T-helper 2 cell (primary cell): Measurements from ENCODE around the gene FAM124B.
"Not testable (repeated sequence)": the region's sequence is repeated elsewhere in the genome, so short reads cannot be mapped to it uniquely, and the experiment has no call there.

Source experiments
- DNase-seq, 5 experiments: peaks; one replicate each; pipeline versions ENCODE4 v3.0.0 to v3.0.0-alpha.2; 2012 to 2022

Gene FAM124B

GRCh38 chr2:224412141-224413015 is 10.5 kb upstream of the FAM124B start:
- peak in 1 of 5 experiments; percentile 27 for DNase-seq

- no peak for DNase-seq
These were observed 9.1 kb upstream of the FAM124B start for GRCh38 chr2:224410946-224411561.

GRCh38 chr2:224408676-224409075 is 6.8 kb upstream of the FAM124B start:
- DNase-seq, result no peak

DNA sequence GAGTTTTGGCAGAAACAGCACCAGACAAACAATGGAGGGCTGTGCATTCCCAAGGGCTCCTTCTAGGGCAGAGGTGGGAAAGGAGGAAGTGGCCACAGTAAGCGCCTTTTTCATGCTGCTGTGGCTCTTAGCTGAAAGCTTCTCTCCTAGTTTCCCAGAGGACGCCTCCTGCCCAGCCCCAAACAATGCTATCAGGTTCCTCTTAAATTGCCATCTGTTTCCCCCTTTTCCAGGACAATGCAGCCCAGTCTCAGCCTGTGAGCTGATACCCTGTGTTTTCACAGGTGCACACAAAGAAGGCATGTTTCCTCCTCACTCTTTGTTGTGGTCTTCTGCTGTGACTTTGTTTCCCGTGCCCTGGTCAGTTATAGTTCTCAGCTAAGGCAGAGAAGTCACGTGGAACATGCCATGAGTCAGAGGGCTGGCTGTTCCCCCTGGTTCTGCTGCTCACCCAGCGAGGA is 5.4 kb upstream of the FAM124B start:
- no peak for DNase-seq

DNA sequence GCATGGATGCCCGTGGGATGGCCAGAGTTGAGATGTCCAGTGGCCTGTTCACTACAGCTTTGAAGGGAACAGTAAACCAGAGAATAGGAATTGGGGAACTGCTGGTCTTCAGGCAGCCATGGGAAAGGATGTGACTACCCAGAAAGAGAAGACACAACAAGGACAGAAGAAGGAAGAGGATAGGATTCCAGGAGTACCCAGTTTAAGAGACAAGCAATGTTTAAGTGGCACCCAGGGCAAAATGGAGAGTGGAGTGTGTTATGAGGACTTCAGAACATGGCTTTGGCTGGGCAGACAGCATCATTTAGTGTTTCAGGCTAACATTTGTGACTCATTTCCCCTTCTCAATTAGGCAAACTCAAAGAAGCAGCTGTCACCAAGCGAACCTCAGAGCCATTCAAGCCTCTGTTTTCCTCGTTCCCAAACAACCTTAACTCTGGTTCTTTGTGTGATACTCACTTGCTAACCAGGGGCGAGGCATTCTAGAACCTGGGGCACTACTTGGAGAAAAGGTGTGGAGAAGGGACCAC is 4.0 kb upstream of the FAM124B start:
- no peak for DNase-seq

DNA sequence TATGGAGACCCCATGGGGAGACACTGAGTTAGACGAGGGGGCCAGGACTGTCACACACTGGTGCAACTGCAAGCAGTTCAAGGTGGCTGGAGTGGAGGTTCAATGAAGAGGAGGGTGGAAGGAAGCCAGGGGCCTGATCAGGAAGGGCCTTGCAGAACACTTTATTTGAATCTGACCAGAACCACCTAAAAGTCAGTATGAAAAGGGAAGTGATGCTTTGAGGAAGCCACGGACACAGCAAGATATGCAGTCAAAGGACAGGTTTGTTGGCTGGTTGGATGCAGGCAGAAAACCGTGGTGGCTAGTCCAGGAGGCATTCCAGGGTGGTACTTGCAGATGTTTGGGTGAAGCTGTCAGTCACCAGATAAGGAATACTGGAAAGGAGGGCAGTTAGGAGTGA is 3.5 kb upstream of the FAM124B start:
- no peak for DNase-seq

GRCh38 chr2:224404796-224405195 is 2.9 kb upstream of the FAM124B start:
- no peak for DNase-seq

- no peak for DNase-seq
These were observed 1.8 kb upstream of the FAM124B start for GRCh38 chr2:224403657-224404056.

DNA sequence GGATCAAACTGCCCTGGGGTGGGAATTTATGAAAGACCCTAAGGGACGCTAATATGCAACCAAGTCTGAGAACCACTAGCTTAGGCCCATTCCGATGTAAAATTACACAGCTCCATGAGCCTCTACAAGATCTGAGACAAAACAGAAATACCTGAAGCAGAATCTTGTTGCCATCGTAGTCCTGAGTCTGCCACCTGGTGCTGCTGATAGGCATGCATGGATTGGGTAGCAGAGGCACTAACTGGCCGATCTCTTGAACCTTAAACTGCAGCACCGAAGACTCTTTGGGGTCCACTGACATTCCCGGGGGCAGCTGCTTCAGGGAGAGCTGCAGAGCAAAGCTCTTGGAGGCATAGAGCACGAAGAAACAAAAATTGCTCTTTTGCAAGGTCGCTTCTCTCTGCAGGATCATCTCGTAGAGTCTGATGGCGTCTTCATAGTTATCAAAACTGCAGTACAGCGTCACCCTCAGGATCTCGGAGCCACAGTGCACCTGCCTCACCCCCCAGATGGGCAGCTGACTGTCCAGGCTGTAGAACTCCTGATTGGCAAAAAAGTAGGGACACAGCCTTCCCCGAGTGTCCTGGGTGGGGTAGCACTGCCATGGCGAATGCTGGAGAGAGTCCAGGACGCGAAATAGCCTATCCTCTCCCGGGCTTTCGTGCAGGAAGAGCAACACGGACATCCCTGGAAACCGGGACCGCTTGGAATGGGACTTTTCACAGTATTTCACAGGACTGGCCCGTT is 848 bp downstream of the FAM124B start:
- DNase-seq, result peak in 1 of 5 experiments; percentile 26

DNA sequence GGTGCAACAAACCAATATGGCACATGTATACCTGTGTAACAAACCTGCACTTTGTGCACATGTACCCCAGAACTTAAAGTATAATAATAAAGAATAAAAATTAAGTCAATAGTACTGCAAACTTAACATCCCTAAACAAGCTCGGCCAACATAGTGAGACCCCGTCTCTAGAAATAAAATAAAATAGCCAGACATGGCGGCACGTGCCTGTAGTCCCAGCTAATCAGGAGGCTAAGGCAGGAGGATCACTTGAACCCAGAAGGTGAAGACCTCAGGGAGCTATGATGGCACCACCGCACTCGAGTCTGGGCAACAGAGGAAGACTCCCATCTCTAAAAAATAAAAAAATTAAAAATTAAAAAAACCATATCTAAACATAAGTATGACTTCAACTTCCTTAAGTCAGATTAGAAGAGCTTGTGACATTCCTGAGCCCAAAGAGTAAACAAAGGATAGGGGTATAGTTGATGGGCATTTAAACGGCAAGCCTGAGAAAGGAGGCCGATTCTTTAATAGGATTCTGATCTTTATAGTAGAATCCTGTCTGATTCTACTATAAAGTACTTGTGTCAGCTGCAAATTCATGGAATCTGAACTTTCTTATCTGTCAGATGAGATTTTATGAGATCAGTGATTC is 1.6 kb downstream of the FAM124B start:
- DNase-seq, result no peak

GRCh38 chr2:224398289-224398688 is 3.6 kb downstream of the FAM124B start:
- DNase-seq, result no peak

DNA sequence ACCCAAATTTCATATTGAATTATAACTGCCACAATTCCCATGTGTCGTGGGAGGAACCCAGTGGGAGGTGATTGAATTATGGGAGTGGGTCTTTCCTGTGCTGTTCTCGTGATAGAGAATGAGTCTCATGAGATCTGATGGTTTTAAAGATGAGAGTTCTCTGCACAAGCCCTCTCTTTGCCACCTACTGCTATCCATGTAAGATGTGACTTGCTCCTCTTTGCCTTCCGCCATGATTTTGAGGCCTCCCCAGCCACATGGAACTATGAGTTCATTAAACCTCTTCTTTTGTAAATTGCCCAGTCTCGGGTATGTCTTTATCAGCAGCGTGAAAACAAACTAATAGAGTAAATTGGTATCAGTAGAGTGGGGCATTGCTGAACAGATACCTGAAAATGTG is 4.8 kb downstream of the FAM124B start:
- not testable (repeated sequence) for DNase-seq

DNA sequence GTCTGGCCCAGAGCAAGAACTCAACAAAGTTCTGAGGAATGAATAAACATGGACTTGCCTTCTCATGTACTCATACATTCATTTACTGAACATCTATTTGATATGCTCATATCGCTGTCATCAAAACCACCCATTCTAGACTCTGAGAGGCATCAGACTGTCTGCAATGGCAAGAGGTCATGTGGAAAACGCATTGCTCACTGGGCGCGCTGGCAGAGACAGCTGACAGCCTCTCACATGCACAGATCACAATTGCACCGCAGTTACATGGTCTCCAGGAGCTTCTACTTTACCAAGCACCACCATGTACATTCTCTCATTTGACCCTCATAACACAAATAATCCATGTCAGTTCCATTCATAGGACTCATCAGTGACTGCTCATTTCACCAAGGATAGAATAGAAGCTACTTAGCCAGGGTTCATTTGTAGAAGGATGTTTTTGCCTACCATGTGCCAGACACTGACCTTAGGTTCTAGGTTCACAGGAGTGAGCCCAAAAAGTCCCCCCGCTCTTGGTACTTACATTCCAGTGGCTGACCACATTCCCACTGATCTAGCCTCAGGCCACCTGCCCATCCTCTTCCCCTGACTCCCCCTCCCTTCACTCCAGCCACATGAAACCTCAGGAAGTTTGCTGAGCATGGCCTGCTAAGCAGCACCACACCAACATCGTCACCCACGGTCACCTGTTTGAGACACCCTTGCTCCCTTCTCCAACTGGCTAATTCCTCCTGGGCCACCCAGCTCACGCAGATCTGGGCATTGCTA is 6.1 kb downstream of the FAM124B start:
- DNase-seq, result no peak

DNA sequence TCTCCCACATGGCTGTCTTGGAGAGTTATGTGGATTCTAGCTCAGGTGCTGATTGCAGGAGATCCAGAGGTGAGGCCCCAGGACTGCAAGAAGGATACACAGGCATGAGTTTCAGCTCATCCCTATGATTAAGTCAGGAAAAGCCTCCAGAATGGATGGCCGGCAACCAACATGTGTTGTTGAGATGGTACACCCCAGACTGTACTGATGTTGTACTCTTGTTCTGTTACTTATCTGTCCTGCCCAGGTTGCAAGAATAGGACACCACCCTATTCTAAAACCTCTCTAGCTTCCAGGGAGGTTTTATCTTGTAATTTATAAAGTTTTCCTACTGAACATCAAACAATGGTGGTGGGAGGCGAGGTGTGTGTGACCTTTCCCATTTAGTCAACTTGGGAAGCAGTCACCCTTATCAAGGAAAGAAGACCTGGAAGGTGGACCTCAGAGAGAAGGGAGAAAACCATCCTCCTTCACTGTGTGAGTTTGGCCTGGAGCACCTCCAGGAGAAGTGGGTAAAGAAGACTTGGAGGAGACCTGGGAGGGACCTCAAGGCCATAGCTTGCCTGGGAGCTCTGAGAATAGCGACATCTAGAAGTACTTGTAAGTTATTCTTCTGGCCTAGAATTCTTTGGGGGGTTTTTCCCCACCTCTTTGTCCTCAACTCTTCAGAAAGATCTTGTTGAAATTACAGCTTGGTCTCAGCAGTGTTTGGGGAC is 8.6 kb downstream of the FAM124B start:
- DNase-seq, result no peak

DNA sequence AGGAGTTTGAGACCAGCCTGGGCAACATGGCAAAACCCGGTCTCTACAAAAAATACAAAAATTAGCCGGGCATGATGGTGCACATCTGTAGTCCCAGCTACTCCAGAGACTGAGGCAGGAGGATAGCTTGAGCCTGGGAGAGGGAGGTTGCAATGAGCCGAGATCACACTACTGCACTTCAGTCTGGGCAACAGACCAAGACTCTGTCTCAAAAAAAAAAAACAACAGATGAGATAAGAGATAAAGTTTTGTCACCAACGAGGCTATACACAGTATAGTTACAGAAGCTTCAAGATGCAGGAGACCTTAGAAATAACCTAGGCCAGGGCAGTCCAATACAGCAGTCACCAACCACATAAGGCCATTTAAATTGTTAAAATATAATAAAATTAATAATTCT is 9.4 kb downstream of the FAM124B start:
- no peak for DNase-seq

DNA sequence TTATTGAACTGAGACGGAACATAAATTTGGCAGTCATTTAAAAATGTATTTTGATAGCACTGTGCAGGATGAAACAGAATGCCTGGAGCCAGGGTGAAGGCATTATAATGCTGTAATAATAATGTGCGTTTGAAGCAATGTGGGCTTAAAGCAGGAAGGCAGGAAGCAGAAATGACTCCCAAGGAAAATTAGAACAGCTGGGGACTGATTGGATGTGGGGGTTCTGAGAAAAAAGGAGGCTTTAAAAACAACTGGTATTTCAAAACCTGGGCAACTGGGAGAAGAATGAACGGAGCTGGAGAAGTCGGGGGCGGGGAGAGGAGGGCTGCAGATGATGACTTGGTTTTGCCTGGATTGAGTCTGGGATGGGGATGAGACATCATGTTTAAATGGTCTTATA is 12.6 kb downstream of the FAM124B start:
- DNase-seq, result no peak

DNA sequence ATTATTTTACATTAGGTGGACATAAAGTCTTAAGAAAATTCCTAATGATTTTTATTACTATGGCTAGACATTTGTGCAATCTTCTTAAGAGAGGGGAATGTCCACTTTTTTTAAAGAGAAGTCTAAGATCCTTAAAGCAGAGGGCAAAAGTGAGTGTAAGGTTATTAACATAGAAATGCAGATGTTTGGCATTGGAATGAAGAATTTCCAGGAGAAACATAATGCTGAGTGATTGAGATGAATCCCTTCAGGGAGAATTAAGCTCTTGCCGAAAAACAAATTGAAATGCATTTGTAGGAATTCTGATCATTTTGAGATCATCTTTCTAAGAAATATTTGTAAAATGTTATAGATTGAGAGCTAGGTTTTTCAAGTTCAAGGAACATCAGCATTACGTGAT is 15.0 kb downstream of the FAM124B start:
- no peak for DNase-seq

DNA sequence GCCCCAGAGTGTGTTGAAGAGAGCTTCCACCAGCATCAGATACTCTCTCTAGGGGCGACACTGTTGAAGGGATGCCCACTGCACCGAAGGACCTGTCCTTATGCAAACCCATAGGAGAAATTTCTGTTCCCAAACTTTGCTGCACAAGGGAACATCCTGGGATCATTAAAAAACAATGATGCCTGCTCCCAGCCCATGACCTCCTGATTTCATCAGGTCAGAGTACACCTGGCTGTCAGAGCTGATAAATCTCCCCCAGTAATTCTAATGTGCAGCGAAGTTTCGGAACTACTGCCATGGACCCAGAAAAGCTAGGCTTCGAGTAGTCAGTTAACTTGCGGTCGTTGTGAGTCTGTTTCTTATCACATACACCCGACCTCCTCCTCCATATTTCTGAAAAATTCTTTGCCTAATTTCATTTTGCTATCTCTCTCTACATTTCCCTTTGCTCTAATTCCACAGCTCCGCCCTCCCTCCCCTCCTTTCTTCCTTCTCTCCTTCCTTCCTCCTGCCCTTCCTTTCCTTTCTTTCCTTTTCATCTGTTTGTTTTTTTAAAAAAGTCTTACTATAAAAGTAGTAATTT is 18.8 kb downstream of the FAM124B start:
- DNase-seq, result no peak

DNA sequence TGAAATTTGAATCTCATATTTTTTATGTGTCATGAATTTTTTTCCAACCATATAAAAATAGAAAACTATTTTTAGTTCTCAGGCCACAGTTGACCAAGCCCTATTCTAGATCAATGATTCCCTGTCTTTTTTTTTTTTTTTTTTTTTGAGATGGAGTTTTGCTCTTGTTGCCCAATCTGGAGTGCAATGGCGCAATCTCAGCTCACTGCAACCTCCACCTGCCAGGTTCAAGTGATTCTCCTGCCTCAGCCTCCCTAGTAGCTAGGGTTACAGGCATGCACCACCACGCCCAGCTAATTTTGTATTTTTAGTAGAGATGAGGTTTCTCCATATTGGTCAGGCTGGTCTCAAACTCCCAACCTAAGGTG is 19.6 kb downstream of the FAM124B start:
- not testable (repeated sequence) for DNase-seq

- no peak for DNase-seq
These were observed 20.2 kb downstream of the FAM124B start for GRCh38 chr2:224381521-224382279.
